HepG2 (cell line): ENCODE data around the gene ALOX12. TPM values are rescaled to one million over a fixed set of nuclear protein-coding genes. Genes with fewer than 3 reads are reported as not detected.

Source experiments
- AGO1 ChIP-seq: fragments of 200-400 bp; formaldehyde crosslinking; IDR thresholded peaks from 2 replicates; pipeline ENCODE4 v1.6.1; 2017; ENCODE audit warnings: mild to moderate bottlenecking, low read depth, low read length, moderate library complexity; ENCODE audit not compliant: poor library complexity, severe bottlenecking
- CCAR2 ChIP-seq: fragments of 200-400 bp; formaldehyde crosslinking; optimal IDR thresholded peaks from 2 replicates; pipeline ENCODE3; 2018; ENCODE audit warnings: low read depth, mild to moderate bottlenecking, low read length, moderate library complexity
- CEBPG ChIP-seq: IDR thresholded peaks from 2 replicates; pipeline ENCODE4 v1.6.1; 2016
- GABPA ChIP-seq, 2 experiments: IDR thresholded peaks; 2 replicates each; pipeline ENCODE4 v1.6.1; 2011 to 2016; ENCODE audit warnings: low read depth in 2 of 2, low read length in 1 of 2, missing biosample characterization in 1 of 2, missing genetic modification characterization in 1 of 2
- MXD4 ChIP-seq: IDR thresholded peaks from 2 replicates; pipeline ENCODE4 v1.6.1; 2016; ENCODE audit warnings: mild to moderate bottlenecking, missing biosample characterization, missing genetic modification reagents
- NAIF1 ChIP-seq: sonication (generic); formaldehyde crosslinking; IDR thresholded peaks from 2 replicates; pipeline ENCODE4 v1.5.0; 2020; ENCODE audit warnings: mild to moderate bottlenecking, missing genetic modification reagents, borderline replicate concordance
- NKX3-1 ChIP-seq: sonication (generic); formaldehyde crosslinking; IDR thresholded peaks from 2 replicates; pipeline ENCODE4 v1.5.0; 2020; ENCODE audit warnings: missing genetic modification reagents
- POLR2AphosphoS2 ChIP-seq: IDR thresholded peaks from 2 replicates; pipeline ENCODE4 v1.6.1; 2011; ENCODE audit warnings: low read depth, low read length, improper control_type of control experiment
- RBFOX2 ChIP-seq: fragments of 200-400 bp; formaldehyde crosslinking; IDR thresholded peaks from 2 replicates; pipeline ENCODE4 v1.6.1; 2017; ENCODE audit warnings: low read depth, mild to moderate bottlenecking, low read length
- SALL1 ChIP-seq: sonication (generic); formaldehyde crosslinking; IDR thresholded peaks from 2 replicates; pipeline ENCODE4 v1.8.0; 2022; ENCODE audit warnings: mild to moderate bottlenecking, missing genetic modification reagents
- SRF ChIP-seq: IDR thresholded peaks from 2 replicates; pipeline ENCODE4 v1.6.1; 2011; ENCODE audit warnings: mild to moderate bottlenecking, low read depth, low read length, moderate library complexity
- TEAD2 ChIP-seq: sonication (generic); formaldehyde crosslinking; IDR thresholded peaks from 2 replicates; pipeline ENCODE4 v1.9.0; 2021; ENCODE audit warnings: missing genetic modification reagents
- ZBTB8A ChIP-seq: sonication (generic); formaldehyde crosslinking; IDR thresholded peaks from 2 replicates; pipeline ENCODE4 v1.4.0; 2020; ENCODE audit warnings: mild to moderate bottlenecking, low read depth, missing genetic modification reagents, borderline replicate concordance
- ZNF292 ChIP-seq: sonication (generic); formaldehyde crosslinking; IDR thresholded peaks from 2 replicates; pipeline ENCODE4 v1.8.1; 2022; ENCODE audit warnings: mild to moderate bottlenecking, low read depth, missing genetic modification reagents, borderline replicate concordance
- ZNF432 ChIP-seq: sonication (generic); formaldehyde crosslinking; IDR thresholded peaks from 2 replicates; pipeline ENCODE4 v1.5.0; 2020; ENCODE audit warnings: missing genetic modification reagents, mild to moderate bottlenecking, borderline replicate concordance
- ZNF550 ChIP-seq: sonication (generic); formaldehyde crosslinking; IDR thresholded peaks from 2 replicates; pipeline ENCODE4 v1.4.0; 2020; ENCODE audit warnings: mild to moderate bottlenecking, missing genetic modification reagents, borderline replicate concordance
- ZNF710 ChIP-seq: sonication (generic); formaldehyde crosslinking; IDR thresholded peaks from 2 replicates; pipeline ENCODE4 v1.5.0; 2020; ENCODE audit warnings: mild to moderate bottlenecking, missing genetic modification reagents, borderline replicate concordance
- ZNF768 ChIP-seq: sonication (generic); formaldehyde crosslinking; IDR thresholded peaks from 2 replicates; pipeline ENCODE4 v1.4.0; 2020; ENCODE audit warnings: missing genetic modification reagents
- ZNF883 ChIP-seq: sonication (generic); formaldehyde crosslinking; IDR thresholded peaks from 2 replicates; pipeline ENCODE4 v1.5.1; 2020; ENCODE audit warnings: mild to moderate bottlenecking, missing genetic modification reagents; ENCODE audit errors: not compliant biosample characterization
- ZSCAN22 ChIP-seq: sonication (generic); formaldehyde crosslinking; IDR thresholded peaks from 2 replicates; pipeline ENCODE4 v1.4.0; 2020; ENCODE audit warnings: mild to moderate bottlenecking, missing genetic modification reagents
- polyA plus RNA-seq, 8 experiments: library from polyadenylated mRNA; depleted of rRNA in 3 of 8; stranded (reverse) in 7 of 8; unstranded in 1 of 8; fragments of >200 nt; fragmentation: Illumina TruSeq in 4 of 8; extraction: Trizol in 4 of 8; gene quantifications; 2 replicates each; pipeline versions ENCODE4 v1.2.1 to v1.2.3, GENCODE V29; 2011 to 2016; ENCODE audit warnings: low read depth in 4 of 8, missing spikeins in 1 of 8, mixed read lengths in 1 of 8; ENCODE audit not compliant: insufficient read depth in 1 of 8
- total RNA-seq, 5 experiments: library from RNA; depleted of rRNA; stranded (reverse); fragments of >200 nt; fragmentation: Illumina TruSeq; extraction: Trizol; gene quantifications; 2 replicates each; pipeline ENCODE4 v1.2.3, GENCODE V29; 2016; ENCODE audit warnings: low read depth in 1 of 5
- TF ChIP-seq, protein P1 (sequence below): sonication (generic); formaldehyde crosslinking; IDR thresholded peaks from 2 replicates; pipeline ENCODE4 v1.5.0; 2020; ENCODE audit warnings: mild to moderate bottlenecking, missing genetic modification reagents
- TF ChIP-seq, protein P2 (sequence below): sonication (generic); formaldehyde crosslinking; IDR thresholded peaks from 2 replicates; pipeline ENCODE4 v1.9.0; 2021; ENCODE audit warnings: missing genetic modification reagents, borderline replicate concordance

ALOX12 gene
- total and polyA plus RNA-seq, 2 of the 13 experiments (the other 11 are each of a cell fraction or from before 2014, with no cell fraction given), result not detected

DNA sequence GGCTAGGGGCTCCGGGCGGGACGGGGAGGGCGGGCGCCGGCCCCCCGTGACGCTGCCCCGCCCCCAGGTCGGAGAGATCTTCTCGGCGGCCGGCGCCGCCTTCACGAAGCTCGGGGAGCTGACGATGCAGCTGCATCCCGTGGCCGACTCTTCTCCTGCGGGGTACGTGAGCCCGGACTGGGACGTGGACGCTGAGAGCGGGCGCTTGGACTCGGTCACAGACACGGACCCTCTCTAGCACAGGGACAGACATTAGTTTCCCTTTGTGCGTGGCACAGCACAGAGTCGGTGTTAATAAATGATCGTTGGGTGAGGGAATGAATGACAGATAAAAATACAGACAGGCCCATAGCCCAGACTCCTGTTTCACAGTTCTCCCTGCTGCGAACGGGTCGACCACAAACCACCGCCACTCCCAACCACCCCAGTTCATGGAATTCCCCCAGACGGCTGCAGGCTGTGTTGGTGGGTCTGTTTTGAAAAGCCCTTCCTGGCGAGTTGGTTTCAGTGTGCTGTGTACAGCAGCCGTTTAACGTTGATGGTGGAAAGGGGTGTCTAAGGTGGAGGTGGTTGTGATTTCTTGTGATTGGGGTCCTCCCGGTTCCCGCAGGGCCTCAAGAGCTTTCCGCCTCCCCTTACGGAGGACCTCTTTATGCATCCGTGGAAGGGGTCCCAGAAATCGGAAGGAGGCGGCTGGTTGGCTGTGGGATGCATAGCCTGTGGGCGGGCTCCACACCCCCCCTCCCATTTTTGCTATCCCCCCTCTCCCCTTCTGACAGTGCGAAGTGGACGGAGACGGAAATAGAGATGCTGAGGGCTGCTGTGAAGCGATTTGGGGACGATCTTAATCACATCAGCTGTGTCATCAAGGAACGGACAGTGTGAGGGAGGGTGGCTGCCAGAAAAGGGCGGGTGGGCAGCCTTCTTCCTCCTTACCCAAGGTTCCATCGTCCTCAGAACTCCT is 19.4 kb downstream of the ALOX12 start (continued):
- no peak for TF ChIP-seq ZBTB8A (CRISPR knock-in tag)
- TF ChIP-seq ZSCAN22 (CRISPR knock-in tag), result no peak
- no peak for TF ChIP-seq POLR2AphosphoS2
- TF ChIP-seq MXD4, result no peak; the same call in 1 of the 2 replicates
- no peak for TF ChIP-seq ZNF768 (CRISPR knock-in tag)
- no peak for TF ChIP-seq TEAD2
- TF ChIP-seq SRF, result no peak
- TF ChIP-seq ZNF883 (CRISPR knock-in tag), result no peak
- TF ChIP-seq, protein P1, sequence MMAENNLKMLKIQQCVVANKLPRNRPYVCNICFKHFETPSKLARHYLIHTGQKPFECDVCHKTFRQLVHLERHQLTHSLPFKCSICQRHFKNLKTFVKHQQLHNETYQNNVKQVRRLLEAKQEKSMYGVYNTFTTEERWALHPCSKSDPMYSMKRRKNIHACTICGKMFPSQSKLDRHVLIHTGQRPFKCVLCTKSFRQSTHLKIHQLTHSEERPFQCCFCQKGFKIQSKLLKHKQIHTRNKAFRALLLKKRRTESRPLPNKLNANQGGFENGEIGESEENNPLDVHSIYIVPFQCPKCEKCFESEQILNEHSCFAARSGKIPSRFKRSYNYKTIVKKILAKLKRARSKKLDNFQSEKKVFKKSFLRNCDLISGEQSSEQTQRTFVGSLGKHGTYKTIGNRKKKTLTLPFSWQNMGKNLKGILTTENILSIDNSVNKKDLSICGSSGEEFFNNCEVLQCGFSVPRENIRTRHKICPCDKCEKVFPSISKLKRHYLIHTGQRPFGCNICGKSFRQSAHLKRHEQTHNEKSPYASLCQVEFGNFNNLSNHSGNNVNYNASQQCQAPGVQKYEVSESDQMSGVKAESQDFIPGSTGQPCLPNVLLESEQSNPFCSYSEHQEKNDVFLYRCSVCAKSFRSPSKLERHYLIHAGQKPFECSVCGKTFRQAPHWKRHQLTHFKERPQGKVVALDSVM (CRISPR knock-in tag), result no peak
- 0 out of 2 replicates have a peak, but pooled peaks have one; percentile 6 for TF ChIP-seq ZNF292
- TF ChIP-seq GABPA (IDR thresholded peaks at IDR 0.05; ENCODE audit: low read depth, low read length), result no peak
- no peak for TF ChIP-seq GABPA (CRISPR knock-in tag; IDR thresholded peaks at IDR 0.05; ENCODE audit: low read depth)
- TF ChIP-seq AGO1, result peak; percentile 14
- TF ChIP-seq RBFOX2, result no peak
- no peak for TF ChIP-seq ZNF432 (CRISPR knock-in tag)
- 0 out of 2 replicates have a peak, but pooled peaks have one; percentile 9 for TF ChIP-seq ZNF710
- no peak for TF ChIP-seq ZNF550 (CRISPR knock-in tag)
- TF ChIP-seq NKX3-1 (CRISPR knock-in tag), result 0 out of 2 replicates have a peak, but pooled peaks have one; percentile 14
- no peak for TF ChIP-seq SALL1
- no peak for TF ChIP-seq NAIF1 (CRISPR knock-in tag)
- no peak for TF ChIP-seq CEBPG (CRISPR knock-in tag)
- TF ChIP-seq CCAR2, result no peak
- TF ChIP-seq, protein P2, sequence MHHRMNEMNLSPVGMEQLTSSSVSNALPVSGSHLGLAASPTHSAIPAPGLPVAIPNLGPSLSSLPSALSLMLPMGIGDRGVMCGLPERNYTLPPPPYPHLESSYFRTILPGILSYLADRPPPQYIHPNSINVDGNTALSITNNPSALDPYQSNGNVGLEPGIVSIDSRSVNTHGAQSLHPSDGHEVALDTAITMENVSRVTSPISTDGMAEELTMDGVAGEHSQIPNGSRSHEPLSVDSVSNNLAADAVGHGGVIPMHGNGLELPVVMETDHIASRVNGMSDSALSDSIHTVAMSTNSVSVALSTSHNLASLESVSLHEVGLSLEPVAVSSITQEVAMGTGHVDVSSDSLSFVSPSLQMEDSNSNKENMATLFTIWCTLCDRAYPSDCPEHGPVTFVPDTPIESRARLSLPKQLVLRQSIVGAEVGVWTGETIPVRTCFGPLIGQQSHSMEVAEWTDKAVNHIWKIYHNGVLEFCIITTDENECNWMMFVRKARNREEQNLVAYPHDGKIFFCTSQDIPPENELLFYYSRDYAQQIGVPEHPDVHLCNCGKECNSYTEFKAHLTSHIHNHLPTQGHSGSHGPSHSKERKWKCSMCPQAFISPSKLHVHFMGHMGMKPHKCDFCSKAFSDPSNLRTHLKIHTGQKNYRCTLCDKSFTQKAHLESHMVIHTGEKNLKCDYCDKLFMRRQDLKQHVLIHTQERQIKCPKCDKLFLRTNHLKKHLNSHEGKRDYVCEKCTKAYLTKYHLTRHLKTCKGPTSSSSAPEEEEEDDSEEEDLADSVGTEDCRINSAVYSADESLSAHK, result no peak
